GM19395 (cell line): ENCODE measurements around the gene CLASRP.

Experiments
- ATAC-seq: cut with Tn5 transposase; IDR thresholded peaks from one replicate; pipeline ENCODE4 v1.9.1; 2021; ENCODE audit warnings: mild to moderate bottlenecking, moderate library complexity; ENCODE audit not compliant: unreplicated experiment

CLASRP gene

DNA sequence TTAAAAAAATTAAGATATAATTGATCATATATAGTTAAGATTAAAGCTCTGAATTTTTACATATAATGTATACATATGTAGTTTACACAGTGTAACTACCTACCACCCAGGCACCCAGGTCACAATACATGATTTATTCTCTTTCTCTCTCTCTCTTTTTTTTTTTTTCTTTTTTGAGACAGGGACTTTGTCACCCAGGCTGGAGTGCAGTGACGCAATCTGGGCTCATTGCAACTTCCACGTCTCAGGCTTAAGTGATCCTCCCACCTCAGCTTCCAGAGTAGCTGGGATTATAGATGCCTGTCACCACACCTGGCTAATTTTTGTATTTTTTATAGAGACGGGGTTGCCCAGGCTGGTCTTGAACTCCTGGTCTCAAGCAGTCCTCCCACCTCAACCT, 18.8 kb upstream of the CLASRP start:
- ATAC-seq: no peak

GRCh38 chr19:45021971-45022370, 16.9 kb upstream of the CLASRP start:
- no peak for ATAC-seq

DNA sequence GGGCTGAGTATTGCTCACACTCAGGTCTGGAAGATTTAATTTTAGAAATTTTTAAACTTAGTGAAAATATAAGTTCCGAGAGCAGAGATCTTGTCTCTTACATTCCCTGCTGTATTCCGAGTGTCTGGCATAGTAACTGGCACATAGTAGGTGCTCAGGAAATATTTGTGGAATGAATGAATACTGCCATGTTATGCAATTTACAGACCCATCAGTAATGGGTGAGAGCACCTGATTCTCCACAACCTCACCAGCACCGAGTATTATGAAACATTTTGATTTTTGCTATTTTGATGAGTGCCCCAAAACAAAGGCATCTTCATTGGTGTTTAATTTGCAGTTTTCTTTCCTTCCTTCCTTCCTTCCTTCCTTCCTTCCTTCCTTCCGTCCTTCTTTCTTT, 15.8 kb upstream of the CLASRP start:
- ATAC-seq: no peak

DNA sequence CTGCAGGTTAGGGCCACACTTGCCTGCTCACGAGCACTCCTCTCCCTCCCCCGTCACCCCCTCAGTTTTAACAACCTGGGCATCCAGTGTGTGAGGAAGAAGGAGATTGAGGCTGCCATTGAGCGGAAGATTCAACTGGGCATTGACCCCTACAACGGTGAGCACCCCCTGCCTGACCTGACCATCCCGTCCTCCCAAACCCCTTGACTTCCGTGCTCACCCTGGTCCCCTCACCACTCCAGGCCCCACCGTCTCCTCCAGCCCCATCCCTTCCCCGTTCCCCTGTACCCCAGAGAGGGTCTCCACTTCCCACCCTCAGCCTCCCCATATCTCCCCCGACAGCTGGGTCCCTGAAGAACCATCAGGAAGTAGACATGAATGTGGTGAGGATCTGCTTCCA, 13.6 kb upstream of the CLASRP start:
- ATAC-seq: no peak

- no peak for ATAC-seq
These were observed 11.5 kb upstream of the CLASRP start for GRCh38 chr19:45027371-45027770.

GRCh38 chr19:45030825-45031224, 8.0 kb upstream of the CLASRP start:
- ATAC-seq: no peak

DNA sequence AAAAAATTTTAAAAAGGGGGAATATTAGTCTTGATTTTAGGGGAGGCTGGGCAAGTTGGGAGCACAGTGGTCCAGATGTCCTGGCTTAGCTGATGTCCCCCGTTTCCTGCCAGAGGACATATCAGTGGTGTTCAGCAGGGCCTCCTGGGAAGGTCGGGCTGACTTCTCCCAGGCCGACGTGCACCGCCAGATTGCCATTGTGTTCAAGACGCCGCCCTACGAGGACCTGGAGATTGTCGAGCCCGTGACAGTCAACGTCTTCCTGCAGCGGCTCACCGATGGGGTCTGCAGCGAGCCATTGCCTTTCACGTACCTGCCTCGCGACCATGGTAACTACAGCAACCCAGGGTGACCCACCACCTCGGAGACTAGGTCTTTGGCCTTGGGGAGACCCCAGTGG, 6.4 kb upstream of the CLASRP start:
- no peak for ATAC-seq

- ATAC-seq: no peak
These were observed 3.1 kb upstream of the CLASRP start for GRCh38 chr19:45035755-45036154.

GRCh38 chr19:45037393-45038169, 1.3 kb upstream of the CLASRP start:
- no peak for ATAC-seq

DNA sequence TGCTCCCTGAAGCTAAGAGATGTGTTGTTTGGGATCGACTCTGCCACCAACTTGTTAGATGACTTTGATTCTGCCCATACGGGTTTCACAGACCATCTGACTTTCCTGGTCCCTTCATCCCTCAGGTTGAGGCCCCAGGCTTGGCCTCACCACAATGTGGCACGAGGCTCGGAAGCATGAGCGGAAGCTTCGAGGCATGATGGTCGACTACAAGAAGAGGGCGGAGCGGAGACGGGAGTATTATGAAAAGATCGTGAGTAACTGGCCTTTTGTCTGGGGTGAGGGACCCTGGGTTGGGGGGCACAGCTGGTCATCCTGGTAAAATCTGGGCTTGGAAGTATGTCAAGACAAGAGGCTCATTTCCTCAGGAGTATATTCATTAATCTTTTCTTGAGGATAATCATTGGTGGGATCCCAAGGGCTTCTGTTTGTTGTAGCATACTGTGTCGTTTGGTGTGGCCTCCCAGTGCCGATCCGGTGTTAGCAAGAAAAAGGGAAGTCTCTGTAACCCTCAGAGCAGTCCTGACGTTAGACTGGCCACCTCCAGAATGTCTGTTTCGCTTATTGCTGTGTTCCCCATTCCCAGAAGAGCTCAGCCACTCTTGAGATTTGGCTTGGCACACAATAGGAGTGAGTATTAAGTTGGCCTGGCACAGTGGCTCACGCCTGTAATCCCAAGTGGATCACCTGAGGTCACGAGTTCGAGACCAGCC, 1.4 kb downstream of the CLASRP start:
- no peak for ATAC-seq

DNA sequence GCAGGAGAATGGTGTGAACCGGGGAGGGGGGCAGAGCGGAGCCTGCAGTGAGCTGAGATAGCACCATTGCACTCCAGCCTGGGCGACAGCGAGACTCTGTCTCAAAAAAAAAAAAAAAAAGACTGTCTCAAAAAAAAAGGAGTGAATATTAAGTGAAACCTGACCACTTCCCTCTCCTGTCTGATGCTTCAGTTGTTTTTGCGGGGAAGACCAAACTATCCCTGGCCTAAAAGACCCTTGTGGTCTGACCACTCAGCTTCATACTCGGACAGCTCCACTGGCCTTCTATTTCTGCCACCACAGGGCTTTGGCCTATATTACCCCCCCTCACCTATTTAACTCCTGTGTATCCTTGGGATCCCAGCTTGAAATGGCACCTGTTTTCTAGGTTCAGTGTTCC, 2.3 kb downstream of the CLASRP start:
- ATAC-seq: no peak

DNA sequence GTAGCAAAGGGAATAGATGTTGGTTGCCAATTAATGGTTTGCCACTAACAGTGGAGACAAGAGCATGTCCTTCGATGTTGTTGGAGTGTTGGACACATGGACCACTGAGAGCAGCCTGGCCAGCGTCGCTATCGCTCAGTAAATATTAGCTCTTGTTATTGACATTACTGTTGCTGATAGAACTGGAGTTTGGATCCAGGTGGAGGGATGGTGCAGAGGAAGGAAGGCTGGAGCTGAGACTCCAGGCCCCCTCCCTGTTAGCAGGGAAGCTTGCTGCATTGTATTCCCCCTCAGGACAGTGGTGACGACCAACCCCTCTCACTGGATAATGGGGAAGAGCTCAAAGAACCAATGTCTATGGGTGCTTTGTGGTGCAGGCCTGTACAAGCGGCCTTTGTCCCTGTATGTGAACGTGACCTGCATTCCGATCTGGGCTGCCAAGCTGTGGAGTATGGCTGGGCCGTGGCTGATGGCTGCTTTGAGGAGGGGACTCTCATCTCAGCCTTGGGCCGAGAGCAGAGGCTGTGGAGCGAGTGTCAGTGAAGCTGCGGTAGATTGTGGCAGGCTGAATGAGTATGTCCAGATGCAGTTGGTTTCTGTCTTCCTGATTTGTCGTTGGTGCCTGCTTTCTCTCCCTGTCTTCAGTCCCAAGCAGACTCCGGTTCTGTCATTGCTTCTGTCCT, 7.0 kb downstream of the CLASRP start:
- ATAC-seq: no peak

DNA sequence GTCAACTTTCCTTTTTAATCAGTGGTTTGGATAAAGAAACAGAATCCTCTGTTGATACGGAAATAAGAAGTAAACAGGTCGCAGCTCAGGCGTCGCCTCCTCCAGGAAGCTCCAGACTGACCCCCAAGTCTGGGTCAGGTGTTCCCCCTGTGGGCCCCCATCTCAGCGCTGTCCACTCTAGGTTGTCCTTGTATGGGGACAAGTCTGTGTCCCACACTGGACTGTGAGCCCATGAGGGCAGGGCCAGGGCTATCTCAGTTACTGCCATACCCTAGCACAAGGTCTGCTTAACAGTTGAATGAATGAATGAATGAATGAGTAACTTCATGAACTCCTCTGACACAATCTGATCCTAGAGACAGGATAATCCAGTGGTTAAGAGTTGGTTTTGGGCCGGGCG, 7.5 kb downstream of the CLASRP start:
- ATAC-seq: no peak

DNA sequence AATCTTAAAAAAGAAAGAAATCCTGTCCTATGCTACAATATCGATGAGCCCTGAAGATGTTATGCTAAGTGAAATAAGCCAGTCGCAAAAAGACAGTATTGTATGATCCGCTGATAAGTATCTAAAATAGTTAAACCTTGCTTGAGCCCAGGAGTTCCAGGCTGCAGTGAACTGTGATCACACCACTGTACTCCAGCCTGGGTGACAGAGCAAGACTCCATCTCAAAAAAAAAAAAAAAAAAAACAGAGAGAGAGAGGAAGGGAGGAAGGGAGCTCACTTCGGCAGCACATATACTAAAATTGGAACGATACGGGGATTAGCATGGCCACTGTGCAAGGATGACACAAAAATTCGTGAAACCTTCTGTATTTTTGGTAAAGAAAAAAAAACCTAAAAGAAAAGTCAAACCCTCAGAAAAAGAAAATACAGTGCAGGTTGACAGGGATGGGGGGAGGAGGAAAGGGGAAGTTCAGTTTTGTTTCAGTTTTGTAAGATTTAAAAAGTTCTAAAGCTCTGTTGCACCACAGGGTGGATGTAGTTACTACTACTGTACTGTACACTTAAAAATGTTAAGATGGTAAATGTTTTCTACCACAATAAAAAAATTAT, 8.4 kb downstream of the CLASRP start:
- ATAC-seq: no peak

DNA sequence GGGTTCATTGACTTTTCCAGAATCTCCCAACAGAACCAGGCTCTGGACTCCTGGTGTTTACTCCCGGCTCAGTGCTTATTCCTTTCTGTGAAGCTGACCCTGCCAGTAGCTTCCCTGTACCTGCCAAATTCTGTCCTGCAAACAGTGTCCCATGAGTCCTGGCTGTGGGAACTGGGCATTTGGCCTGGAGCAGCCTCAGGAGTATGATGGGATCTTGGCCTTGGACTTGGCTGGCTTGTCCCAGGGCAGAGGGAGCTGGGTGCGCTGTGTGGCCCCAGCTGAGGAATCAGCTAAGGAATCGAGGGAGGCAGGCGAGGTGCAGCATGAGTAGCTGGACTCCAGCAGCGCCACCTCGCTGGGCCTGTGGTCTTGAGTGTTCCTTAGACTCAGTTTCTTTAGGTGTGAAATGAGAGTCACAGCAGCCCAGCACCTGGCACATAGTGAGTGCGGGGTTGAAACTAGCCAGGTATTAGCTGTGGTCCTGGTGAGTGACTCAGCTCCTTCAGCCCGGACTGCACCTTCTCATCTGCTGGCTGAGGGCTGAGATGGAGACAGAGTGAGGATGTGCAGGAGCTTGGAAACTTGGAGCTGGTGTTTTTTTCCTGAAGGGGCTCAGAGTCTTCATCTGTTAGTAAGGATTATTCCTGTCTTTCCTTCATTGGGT, 10.4 kb downstream of the CLASRP start:
- no peak for ATAC-seq

- no peak for ATAC-seq
These were observed 11.2 kb downstream of the CLASRP start for GRCh38 chr19:45050036-45050435.

GRCh38 chr19:45051929-45052579, 13.2 kb downstream of the CLASRP start:
- no peak for ATAC-seq

- no peak for ATAC-seq
These were observed 18.0 kb downstream of the CLASRP start for GRCh38 chr19:45056831-45057230.

DNA sequence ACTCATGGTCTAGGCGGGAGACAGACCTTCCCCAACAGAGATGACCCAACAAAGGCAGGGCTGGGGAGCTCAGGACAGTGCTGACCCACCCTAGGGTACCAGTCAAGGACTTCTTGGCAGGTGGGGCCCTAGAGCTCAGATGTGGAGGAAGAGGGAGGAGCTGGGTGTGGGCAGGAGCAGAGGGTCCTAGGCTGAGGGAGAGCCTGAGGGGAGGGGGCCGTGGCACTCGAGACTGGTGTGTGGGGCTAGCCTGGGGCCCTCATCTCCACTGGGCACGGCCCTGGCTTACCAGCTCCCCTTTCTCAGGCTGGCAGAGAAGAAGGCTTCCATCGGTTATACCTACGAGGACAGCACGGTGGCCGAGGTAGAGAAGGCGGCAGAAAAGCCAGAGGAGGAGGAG, 18.6 kb downstream of the CLASRP start:
- no peak for ATAC-seq

GRCh38 chr19:45058622-45059159, 19.8 kb downstream of the CLASRP start:
- no peak for ATAC-seq
